Fibroblast of skin of left quadriceps (primary cell): ENCODE data around the gene TECR.
"Not testable (repeated sequence)": the region's sequence is repeated elsewhere in the genome, so short reads cannot be mapped to it uniquely, and the experiment has no call there.

ENCODE experiments used
- DNase-seq, 2 experiments: peaks; one replicate each; pipeline ENCODE4 v3.0.0-alpha.2; 2013; ENCODE audit warnings: low read depth in 2 of 2

Gene TECR

DNA sequence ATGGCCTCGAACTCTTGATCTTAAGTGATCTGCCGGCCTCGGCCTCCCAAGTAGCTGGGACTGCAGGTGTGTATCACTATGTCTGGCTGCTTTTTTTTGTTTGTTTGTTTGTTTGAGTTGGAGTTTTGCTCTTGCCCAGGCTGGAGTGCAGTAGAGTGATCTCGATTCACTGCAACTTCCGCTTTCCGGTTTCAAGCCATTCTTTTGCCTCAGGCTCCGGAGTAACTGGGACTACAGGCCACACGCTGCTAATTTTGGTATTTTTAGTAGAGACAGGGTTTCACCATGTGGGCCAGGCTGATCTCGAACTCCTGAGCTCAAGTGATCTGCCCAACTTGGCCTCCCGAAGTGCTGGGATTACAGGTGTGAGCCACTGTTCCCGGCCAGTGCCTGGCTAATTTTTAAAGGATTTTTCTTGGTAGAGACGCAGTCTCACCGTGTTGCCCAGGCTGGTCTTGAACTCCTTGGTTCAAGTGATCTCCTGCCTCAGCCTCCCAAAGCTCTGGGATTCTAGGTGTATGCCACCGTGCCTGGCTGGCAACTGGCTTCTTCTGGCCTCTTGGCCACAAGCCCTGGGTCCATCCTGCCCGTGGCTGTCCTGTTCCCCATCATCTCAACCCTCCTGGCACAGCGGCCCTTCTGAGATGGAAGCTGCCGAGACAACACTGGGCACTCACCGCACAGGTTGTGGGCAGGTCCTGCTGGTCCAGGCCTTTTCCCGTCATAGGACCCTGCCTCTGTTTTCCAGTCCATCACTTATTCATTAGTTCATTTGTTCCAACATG lies 11.5 kb downstream of the TECR start:
- no peak for DNase-seq

DNA sequence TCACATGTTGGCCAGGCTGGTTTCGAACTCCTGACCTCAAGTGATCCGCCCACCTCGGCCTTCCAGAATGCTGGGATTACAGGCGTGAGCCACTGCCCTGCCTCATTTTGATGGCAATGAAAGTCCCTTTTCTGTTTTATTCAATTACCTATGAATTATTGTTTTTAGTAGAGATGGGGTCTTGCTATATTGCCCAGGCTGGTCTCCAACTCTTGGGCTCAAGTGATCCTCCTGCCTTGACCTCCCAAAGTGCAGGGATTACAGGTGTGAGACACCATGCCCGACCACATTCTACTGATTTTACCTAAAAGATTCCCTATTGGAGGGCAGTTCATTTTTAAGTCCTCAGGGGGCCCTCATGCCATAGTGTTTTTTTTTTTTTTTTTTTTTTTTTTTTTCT lies 12.6 kb downstream of the TECR start:
- DNase-seq = not testable (repeated sequence)

DNA sequence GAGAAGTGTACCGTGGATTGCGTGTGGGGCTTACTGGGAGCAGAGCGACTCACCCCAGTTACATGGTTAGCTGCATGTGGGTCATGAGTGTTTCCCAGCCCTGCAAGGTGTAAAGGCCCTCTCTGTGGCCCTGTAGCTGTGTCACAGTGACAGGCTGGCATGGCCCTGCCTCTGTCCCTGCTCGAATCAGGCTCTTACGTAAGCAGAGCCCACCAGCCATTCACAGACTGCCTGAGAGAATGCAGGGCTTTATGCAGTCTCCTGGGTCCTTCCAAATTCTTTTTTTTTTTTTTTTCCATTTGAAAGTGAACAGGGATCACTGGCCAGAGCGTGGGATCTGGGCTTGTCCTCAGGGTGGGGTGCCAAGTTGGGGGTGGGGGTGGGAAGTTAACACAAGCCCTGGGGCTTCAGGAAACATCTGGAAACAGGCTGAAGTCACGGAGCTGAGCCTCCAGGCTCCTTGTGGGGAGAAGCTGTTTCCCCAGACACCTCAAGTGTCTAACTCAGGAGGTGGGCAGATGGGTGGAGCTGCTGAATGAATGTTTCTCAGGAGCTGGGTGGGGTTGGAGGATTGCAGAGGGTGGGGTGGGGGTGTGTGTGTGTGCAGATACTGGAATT lies 13.4 kb downstream of the TECR start:
- DNase-seq = peak in 1 of 2 experiments; percentile 13

DNA sequence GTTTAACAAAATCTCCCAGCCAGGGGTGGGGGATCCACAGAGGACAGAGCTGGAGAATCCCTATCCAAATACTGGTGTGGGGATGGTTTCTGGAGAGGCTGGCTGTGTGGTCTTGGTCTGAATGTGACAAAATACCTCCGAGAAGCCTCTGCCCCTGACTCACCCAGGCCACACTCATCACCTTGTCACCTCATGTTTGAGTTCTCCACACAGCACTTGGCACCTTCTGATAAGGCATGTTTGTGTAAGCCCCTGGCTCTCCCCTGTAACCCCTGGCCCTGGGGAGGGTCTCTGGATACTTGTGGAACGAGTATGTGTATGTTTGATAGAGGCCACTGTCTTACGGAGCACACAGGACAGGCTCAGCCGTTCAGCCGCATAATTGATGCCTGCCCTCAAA lies 14.7 kb downstream of the TECR start:
- DNase-seq = no peak

DNA sequence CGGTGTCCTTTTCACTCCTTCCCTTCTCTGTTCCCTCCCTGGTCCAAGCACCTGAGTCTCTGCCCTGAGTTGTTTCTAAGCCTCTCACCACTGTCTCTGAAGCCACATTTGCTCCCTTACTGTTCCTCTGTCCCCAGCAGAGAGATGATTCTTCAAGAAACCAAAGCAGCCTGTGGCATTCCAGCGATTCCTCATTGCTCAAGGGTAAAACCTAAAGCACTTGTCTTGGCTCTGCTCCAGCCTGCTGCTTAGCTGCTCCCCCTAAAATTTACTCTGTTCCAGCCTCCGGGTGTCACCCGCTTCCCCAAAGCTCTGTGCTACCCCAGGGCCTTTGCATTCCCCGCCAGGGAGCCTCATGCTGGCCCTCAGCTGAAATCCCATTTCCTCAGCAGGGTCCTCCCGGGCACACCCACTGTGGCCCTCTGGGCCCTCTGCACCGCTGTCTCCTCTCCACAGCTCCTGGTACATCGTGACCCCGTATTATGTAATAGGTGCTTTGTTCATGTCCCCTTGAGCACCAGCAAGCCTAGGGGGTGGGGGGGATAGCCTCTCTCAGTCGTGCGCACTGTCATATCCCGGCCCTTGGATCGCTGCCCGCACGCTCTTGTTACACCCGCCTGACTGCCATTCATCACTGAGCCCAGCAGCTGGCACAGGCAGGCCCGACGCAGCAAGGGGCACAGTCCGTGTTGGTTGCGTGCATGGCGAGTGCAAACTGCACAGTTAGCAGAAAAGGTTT lies 15.8 kb downstream of the TECR start:
- no peak for DNase-seq

DNA sequence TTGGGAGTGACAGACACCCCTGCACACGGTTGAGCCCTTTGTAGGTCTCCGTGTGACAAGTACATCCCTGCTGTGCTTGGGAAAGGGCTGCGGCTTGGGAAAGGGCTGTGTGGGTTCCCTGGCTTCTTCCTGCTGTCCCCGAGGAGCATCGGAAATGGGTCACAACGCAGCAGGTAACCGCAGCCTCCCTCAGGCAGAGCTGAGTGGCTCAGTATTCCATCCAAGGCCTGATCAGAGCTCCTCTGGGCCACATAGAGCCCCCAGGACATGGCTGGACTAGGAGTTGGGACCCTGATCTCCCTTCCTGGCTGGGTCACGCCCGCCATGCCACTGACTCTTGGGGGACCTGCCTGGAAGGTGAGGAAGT lies 16.3 kb downstream of the TECR start:
- DNase-seq = no peak

DNA sequence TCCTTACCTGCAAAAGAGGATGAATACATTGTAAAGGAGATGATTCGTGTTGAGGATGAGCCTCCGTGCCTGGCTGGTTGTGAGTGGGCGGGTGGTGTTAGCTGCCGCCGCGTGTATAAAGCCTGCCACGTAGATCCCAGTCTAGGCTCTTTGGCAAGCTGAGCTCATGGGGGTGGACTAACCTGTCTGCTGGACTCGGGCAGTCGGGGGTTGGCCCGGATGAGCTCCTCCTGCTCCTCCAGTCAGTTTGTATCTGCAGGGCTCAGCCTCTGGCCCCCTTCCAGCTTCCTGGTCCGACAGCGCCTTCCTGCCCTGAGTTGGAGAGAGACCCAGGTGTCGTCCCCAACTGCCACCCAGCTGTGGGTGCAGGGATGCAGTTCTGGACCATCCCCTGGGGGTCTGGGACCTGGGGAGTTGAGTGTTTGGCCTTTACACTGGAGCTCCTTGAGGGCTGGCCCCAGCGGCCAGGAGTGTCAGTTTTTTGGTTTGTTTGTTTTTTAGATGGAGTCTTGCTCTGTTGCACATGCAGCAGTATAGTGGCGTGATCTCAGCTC lies 20.9 kb downstream of the TECR start:
- DNase-seq = no peak

DNA sequence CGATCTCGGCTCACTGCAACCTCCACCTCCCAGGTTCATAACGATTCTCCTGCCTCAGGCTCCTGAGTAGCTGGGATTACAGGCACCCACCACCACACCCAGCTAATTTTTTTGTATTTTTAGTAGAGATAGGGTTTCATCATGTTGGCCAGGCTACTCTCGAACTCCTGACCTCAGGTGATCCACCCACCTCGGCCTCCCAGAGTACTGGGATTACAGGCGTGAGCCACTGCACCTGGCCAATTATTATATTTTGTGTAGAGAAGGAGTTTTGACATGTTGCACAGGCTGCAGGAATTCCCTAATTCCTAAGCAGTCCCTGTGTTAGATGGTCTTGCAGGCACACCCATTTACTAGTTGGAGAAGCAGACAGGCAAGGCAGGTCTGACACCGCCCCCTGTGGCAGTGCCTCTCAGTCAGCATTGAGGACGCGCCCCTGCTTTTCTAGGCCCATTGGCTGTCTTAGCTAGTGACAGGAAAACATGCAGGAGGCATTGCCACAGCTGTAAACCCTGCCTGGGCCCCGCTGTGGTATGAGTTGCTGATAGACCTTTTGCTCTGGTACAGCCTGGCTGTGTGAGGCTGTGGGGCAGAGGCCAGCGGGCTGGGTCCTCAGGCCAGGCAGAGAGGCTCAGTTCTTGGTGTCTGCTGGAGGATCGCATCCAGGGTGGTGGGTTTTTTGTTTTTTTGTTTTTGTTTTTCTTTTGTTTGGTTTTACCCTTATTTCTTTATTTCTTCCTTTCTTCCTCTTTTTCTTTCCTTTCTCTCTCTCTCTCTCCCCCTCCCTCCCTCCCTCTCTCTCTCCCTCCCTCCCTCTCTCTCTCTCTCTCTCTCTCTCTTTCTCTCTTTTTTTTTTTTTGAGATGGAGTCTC lies 22.0 kb downstream of the TECR start:
- DNase-seq = not testable (repeated sequence)

DNA sequence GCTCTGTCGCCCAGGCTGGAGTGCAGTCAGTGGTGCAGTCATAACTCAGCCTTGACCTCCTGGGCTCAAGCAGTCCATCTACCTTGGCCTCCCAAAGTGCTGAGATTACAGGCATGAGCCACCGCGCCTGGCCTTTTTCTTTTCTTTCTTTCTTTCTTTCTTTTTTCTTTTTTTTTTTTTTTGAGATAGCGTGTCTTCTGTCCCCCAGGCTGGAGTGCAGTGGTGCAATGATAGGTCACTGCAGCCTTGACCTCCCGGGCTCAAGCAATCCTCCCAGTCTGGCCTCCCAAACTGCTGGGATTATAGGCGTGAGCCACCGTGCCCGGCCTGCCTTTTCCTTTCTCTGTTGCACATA lies 22.6 kb downstream of the TECR start:
- not testable (repeated sequence) for DNase-seq

DNA sequence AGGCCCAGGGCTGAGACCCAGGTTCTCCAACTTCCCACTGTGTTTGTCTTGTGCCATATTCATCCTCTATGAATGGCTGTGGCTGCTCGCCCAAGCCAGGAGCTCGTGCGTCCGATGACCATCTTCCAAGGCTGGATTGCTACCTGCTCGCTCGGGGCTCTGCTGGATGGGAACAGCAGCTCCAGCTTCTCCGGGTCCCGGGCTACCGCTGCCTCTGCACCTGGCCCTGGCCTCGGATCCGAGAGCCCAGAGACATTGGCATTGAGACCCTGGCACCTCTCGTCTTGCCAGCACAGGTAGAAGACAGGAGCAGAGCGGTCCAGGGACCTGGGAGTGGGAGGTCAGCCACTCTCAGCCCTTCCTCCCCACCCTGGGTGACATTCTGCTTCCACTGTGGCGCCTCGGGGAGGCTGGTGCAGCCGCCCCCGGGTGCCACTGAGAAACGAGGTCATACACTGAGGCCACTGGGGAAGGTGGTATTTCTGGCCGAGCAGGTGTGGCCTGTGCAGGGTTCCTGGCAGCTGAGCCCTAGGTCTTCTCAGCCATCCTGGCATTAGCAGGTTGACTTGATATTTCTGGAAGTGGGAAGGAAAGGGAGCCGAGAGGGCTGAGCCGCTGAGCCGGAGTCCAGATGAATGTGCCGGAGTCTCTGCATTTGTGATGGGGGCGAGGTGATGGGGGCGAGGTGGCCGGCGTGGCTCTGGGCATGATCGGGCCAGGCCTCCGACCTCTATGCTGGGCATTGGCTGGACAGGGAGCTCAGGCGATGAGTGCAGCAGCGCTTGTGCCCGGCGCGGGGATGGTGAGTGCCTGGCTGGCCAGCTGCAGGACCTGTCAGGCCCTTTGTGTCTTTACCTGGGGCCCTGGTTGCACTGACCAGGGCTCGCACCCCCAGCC lies 23.9 kb downstream of the TECR start:
- no peak for DNase-seq

DNA sequence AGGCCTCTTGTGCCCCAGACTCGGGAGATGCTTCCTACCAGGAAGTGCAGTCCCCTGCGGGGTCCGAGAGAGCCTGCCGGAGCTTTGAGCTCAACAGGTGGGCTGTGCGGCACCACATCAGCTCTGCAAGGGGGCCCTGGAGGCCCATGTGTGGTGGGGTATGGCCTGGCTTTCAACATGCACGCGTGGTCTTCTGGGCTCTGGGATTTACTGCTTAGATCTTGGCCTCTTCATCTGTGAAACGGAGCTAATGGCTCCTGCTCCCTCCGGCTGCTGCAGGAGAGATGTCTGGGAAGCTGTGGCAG lies 24.5 kb downstream of the TECR start:
- no peak for DNase-seq

DNA sequence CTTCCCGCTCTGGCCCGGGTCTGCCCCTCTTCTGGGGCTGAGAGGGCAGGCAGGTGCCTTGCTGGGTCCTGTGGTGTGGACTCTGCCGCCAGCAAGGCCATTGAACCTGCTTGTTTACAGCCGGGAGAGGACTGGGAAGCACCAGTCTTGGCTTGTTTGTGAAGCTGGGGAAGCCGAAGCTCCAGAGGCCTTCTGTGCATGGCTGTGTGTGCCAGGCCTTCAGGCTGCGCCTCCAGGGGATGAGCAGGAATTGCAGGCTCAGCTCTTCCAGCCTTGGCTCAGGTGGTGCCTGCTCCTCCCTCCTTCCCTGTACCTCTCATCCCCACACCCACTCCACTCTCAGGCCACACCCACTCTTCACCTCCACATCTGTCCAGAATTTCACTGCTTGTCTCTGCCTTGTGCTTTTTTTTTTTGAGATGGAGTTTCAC lies 25.0 kb downstream of the TECR start:
- no peak for DNase-seq

DNA sequence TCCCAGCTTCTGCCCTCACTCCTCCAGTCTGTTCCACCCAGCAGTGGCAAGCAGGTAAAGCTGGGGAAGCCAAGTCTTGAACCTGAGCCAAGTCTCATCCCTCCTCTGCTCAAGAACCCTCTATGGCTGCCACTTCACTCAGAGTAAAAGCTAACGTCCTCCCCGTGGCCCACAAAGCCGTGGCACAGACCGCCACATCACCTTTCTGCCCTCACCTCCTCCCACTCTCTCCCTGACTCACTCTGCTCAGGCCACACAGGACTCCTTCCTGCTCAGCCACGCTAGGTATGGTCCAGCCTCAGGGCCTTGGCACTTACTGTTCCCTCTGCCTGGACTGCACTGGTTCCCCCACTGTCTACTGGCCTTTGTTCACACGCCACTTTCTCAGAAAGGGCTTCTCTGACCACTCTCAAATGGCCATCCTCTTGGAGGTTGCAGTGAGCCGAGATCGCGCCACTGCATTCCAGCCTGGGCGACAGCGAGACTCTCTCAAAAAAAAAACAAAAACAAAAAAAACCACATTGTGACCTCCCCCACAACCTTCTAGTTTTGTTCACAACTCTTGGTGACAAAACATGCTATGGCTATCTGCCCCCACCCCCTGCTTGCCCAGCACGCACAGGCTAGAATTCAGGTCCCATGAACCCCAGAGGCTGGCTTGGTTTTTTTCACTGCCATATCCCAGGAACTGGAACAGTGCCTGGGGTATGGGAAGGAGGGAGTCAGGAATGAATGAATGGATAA lies 26.7 kb downstream of the TECR start:
- DNase-seq = no peak

DNA sequence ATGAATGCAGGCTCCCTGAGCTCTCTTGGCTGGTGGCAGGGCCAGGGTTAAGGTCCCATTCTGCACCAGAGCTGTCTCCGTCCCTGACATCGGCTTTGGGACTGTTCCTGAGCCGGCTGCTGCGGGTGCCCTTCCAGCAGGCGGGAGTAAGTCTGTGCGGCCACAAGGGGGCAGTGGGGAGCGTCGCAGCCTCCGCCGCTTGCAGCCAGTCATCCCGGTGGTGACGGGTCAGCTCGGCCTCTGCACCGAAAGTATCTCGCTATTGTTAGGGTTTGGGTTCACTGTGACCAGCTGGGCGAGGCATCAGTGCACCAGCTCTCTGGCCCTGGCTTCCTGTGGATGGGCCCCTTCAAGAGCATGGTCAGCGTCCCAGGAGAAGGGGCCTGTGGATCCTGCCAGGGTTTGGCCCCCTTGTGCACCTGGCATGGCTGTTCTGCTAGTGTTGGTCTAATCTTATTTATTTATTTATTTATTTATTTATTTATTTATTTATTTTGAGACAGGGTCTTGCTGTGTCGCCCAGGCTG lies 27.3 kb downstream of the TECR start:
- DNase-seq = peak in 1 of 2 experiments; percentile 11

DNA sequence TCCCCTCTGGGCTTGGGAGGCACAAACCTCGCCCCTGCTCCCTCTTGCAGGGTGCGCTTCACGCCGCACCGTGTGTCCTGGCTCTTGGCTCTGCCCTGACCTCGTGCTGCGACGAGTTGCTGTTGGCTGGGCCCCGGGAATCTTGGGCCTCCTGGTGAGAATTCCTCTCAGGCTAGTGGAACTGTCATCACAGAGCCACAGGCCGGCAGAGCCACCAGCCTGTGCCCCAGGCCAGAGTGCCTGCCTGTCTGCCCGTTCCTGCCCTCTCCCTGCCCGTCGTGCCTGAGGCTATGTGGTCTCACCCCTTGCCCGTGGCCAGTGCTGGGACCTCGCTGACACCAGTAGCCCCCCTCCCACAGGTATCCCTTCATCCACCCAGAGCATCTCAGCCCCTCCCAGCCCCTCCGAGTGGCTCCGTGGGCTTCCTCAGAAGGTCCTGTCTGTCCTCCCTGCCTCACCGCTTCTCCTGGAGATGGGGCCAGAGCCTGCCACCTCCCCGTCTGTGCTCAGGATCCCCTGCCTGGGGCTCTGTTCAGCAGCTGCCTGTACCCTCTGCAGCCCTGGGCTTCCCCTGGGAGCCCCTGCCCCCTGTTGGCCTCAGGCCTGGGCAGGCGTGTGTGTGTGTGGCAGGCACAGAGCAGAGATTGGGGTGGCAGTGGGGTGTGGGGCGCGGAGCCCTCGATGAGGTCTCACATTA lies 29.1 kb downstream of the TECR start:
- no peak for DNase-seq

DNA sequence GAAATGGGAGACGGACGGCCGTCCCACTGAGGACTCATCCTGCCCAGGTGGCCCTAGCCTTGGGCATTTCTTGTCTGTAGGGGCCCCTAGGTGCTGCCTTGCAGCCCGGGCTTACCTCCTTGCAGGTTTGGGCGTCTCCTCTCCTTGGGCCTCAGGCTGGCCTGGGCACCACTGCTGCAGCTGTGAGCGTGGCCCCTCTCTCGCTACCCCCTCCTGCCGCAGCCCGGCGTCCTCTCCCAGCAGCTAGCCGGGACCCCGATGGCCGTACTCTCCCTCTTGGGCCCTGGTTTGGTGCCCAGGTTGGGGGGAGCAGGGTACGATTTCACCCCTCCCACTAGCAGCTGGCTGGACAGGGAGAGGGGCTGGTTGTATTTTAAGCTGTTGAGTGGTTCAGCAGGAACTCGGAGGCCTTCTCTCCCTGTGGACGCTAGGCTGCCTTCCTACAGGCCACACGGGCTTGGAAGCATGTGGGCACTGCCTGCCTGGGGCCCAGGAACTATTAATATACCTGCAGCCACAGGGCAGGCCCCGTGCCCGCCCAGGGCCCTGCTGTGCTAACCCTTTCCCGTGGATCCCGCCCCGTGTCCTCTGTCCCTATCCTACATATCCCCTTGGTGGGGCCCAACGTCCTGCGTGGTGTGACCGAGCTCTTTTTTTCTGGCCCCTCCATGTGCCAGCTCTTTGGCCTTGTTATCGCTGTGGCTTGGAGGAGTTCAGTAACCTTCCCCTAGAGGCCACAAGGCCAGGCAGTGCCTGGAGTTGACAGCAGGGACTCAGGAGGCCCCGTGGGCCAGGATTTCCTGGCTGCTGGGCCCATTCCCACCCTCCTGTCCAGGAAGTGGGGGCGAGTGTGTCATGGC lies 30.8 kb downstream of the TECR start:
- no peak for DNase-seq

DNA sequence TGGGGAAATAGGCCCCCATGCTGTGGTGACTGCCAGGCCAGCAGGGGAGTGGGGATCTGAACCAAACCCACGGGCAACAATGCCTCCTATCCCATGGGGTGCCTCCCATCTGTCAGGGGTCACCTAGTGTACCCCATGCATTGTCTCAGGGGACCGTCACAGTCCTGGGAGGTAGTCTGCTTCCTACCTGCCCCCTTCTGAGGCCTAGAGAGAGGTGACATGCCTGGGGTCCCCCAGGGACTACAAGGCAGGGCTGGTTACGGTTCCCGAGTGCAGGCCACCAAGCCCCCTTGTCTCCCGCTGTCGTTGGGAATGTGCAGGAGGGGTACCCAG lies 31.3 kb downstream of the TECR start:
- no peak for DNase-seq

DNA sequence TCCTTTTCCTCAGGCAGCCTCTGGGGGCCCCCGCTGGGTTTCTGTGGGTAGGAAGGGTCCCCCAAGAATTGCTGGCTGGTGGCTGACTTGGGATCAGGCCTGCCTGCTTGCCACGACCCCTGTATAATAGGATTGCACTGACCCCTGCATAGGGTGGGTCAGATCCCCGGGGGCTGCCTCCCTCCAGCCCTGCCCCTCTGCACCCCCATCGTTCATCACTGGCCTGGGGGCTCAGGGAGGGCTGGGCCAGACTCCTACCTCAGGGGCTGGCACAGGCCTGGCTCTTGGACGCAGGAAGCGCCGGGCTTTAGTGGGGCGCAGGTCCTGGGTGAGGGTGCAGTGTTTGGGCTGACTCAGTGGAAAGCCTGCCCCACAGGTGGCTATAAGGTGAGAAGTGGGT lies 31.9 kb downstream of the TECR start:
- no peak for DNase-seq
